ENCODE data around the gene GRN. TPM values are rescaled to one million over a fixed set of nuclear protein-coding genes. Genes with fewer than 3 reads are reported as not detected.

GRN gene
- 100 to 1,000 TPM; 343 to 466 TPM for total RNA-seq

DNA sequence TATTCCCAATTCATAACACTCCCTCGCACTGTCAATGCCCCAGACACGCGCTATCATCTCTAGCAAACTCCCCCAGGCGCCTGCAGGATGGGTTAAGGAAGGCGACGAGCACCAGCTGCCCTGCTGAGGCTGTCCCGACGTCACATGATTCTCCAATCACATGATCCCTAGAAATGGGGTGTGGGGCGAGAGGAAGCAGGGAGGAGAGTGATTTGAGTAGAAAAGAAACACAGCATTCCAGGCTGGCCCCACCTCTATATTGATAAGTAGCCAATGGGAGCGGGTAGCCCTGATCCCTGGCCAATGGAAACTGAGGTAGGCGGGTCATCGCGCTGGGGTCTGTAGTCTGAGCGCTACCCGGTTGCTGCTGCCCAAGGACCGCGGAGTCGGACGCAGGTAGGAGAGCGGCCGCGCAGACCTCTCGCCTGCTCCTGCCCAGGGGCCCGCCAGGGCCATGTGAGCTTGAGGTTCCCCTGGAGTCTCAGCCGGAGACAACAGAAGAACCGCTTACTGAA is at the start of gene GRN:
TSS of gene GRN (plus strand) at position 364 of the 515 bp plus-strand sequence. CDS start 3,863 bp downstream, outside the sequence.
- Histone ChIP-seq H3K36me3 (no peaks in the 10 kb centered on the region), H3K9me3 (no peaks in the 10 kb centered on the region), H3K9ac (ENCODE audit: low read depth in 2 of 2, low read length in 2 of 2) (peak within 1 kb of the TSS; percentile 96 to 99), H3K4me1 (peaks cover 6% of the 10 kb centered on the region), H3K4me3 (peak within 1 kb of the TSS; percentile 80), H3K27ac (peak within 1 kb of the TSS; percentile 93), H3K27me3 (no peaks in the 10 kb centered on the region)
- intact Hi-C loops (cut with DNase I) = no loop called here
- DNase-seq = peak; percentile 98
- TF ChIP-seq, protein P1, sequence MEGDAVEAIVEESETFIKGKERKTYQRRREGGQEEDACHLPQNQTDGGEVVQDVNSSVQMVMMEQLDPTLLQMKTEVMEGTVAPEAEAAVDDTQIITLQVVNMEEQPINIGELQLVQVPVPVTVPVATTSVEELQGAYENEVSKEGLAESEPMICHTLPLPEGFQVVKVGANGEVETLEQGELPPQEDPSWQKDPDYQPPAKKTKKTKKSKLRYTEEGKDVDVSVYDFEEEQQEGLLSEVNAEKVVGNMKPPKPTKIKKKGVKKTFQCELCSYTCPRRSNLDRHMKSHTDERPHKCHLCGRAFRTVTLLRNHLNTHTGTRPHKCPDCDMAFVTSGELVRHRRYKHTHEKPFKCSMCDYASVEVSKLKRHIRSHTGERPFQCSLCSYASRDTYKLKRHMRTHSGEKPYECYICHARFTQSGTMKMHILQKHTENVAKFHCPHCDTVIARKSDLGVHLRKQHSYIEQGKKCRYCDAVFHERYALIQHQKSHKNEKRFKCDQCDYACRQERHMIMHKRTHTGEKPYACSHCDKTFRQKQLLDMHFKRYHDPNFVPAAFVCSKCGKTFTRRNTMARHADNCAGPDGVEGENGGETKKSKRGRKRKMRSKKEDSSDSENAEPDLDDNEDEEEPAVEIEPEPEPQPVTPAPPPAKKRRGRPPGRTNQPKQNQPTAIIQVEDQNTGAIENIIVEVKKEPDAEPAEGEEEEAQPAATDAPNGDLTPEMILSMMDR (IDR thresholded peaks at IDR 0.05) = no peak

DNA sequence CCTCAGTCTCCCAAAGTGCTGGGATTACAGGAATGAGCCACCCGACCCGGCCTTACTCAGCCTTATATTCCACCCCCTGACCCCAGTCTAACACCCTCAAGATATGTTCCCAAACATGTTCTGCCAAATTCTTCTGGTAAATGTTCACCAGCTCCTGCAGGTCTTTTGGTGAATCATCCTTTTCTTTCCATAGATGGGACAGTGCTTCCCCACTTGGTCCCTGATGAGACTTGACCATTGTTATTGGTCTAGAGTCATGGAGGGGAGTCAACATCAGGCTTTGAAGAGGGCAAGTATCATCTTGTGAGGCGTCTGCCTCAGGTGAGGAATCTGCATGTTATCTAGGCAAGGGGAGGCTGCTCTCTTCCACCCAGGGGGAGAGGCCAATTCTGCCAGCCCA is 47.1 kb upstream of the GRN start:
- TF ChIP-seq, protein P1 (IDR thresholded peaks at IDR 0.05) = no peak
- intact Hi-C loops (cut with DNase I) = no loop called here
- no peaks in the 10 kb centered on the region for H3K36me3 ChIP-seq
- no peak overlapping the region for H3K4me3 ChIP-seq
- no peaks in the 10 kb centered on the region for H3K4me1 ChIP-seq
- no peaks in the 10 kb centered on the region for H3K27me3 ChIP-seq
- no peak for DNase-seq
- H3K9ac ChIP-seq (ENCODE audit: low read depth in 2 of 2, low read length in 2 of 2) = no peak overlapping the region
- H3K27ac ChIP-seq = no peak overlapping the region
- H3K9me3 ChIP-seq = no peaks in the 10 kb centered on the region

DNA sequence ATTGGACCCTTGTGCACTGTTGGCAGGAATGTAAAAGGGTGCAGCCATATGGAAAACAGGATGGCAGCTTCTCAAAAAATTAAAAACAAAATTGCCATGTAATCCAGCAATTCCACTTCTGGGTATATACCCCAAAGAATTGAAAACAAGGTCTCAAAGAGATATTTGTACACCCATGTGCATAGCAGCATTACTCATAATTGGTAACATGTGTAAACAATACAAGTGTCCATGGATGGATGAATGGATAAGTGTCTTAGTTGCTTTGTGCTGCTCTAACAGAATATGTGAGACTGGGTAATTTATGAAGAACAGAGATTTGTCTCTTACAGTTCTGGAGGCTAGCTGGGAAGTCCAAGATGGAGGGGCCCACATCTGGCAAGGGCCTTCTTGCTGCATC is 40.5 kb upstream of the GRN start:
- TF ChIP-seq, protein P1 (IDR thresholded peaks at IDR 0.05) = no peak
- Histone ChIP-seq H3K27me3 (peaks cover 10% of the 10 kb centered on the region), H3K9ac (ENCODE audit: low read depth in 2 of 2, low read length in 2 of 2) (no peak overlapping the region), H3K4me3 (no peak overlapping the region), H3K9me3 (no peaks in the 10 kb centered on the region), H3K36me3 (no peaks in the 10 kb centered on the region), H3K4me1 (no peaks in the 10 kb centered on the region), H3K27ac (no peak overlapping the region)
- intact Hi-C loops (cut with DNase I) = no loop called here
- DNase-seq = no peak

DNA sequence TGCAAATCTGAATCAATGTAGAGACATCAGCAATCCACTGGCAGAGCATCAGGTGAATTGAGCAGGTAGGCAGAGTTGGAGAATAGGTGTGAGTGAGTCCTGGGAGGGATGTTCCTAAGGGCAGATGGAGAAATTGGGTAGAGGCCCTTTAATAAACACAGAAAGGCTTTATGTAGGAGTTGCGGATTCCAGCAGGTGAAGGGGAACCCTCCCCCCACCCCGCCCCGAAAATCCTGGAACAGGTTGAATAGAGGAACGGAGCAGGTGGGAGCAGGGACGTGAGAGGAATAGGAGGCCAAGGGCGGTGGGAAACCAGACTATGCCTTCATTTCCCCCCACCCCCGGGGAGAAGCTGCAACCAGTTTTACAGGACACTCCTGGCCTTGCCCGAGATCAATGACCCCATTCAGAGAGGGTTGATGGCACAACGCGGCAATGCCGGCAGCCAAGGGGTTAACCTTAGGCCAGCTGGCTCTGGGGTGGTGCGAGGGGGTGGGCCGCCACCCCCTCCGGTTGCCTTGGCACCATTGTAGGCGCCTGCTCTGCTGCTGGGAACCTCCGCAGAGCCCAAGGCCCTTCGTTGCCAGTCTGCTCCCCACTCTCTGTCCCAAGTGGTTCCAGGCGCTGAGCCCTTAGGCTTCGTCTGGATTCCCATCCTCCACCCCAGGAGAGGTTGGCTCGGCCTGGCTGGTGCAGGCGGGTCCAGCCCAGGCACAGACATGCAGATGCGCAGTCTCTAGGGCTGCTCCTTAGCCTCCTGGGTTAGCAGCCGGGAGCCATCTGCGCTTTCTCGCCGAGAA is 37.5 kb upstream of the GRN start:
- Histone ChIP-seq H3K4me3 (peak overlapping the region; percentile 40), H3K9ac (ENCODE audit: low read depth in 2 of 2, low read length in 2 of 2) (no peak overlapping the region), H3K36me3 (no peaks in the 10 kb centered on the region), H3K27me3 (peaks cover 10% of the 10 kb centered on the region), H3K9me3 (no peaks in the 10 kb centered on the region), H3K27ac (no peak overlapping the region), H3K4me1 (no peaks in the 10 kb centered on the region)
- DNase-seq = no peak
- TF ChIP-seq, protein P1 (IDR thresholded peaks at IDR 0.05) = no peak
- intact Hi-C loops (cut with DNase I) = no loop called here

DNA sequence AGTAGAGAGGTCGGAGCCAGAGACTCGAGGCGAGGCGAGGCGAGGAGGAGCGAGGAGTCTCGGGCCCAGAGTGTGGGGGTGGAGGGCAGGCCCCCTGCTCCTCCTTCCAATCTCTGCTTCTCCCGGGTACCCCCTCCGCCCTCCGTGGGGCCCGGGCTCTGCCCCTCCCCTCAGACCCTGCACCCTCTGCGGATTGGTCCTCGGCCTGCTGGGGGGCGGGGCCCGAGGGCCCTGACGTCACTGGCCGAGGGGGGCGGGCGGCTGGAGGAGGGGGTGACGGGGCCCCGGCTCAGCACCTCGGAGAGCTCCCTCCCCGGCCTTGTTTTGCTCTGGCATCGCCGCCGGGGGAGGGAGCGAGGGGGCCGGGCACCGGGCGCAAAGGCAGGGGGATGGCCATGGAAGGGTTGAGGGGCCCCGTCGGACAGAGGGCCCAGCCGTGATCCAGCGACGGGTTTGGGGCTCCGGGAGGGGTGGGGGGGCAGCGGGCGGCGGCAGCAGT is 36.7 kb upstream of the GRN start, which contains the start of gene RUNDC3A:
TSS of gene RUNDC3A (plus strand) at position 282 of the 499 bp plus-strand sequence. CDS start 232 bp downstream, outside the sequence.
- Histone ChIP-seq H3K9me3 (no peaks in the 10 kb centered on the region), H3K4me1 (no peaks in the 10 kb centered on the region), H3K4me3 (peak within 1 kb of the TSS; percentile 40), H3K36me3 (no peaks in the 10 kb centered on the region), H3K9ac (ENCODE audit: low read depth in 2 of 2, low read length in 2 of 2) (no peak within 1 kb of the TSS), H3K27ac (no peak within 1 kb of the TSS), H3K27me3 (peaks cover 10% of the 10 kb centered on the region)
- TF ChIP-seq, protein P1 (IDR thresholded peaks at IDR 0.05) = no peak
- DNase-seq = peak; percentile 80
- intact Hi-C loops (cut with DNase I) = no loop called here

All from colonic mucosa (tissue), 4 donors.